Gastrocnemius medialis (tissue), 4 donors: ENCODE data around the gene CELSR1. TPM values are rescaled to one million over a fixed set of nuclear protein-coding genes. Genes with fewer than 3 reads are reported as not detected.

Experiments
- ATAC-seq, 2 donors: fragments of 150-250 bp; one replicate each; pipeline ENCODE4 v1.9.1; 2016
- DNase-seq, 2 donors: peaks; one replicate each; pipeline ENCODE4 v3.0.0-alpha.2; 2019
- H3K27ac ChIP-seq, 4 donors: fragments of 200-600 bp; sonication (generic); 1 replicate in 1 of 4; 2 replicates in 3 of 4; pipeline ENCODE4 v1.5.1; 2016 to 2018; ENCODE audit warnings: mild to moderate bottlenecking in 2 of 4, moderate library complexity in 1 of 4
- H3K27me3 ChIP-seq, 3 donors: fragments of 200-600 bp; sonication (generic) in 2 of 3; 1 replicate in 1 of 3; 2 replicates in 2 of 3; pipeline versions ENCODE4 v1.5.1 to v1.6.0; 2016 to 2019; ENCODE audit warnings: mild to moderate bottlenecking in 1 of 3, moderate library complexity in 1 of 3
- H3K36me3 ChIP-seq, 2 donors: fragments of 200-600 bp; sonication (generic) in 1 of 2; one replicate each; pipeline ENCODE4 v1.5.1; 2017 to 2018
- H3K4me1 ChIP-seq, 2 donors: fragments of 200-600 bp; sonication (generic) in 1 of 2; one replicate each; pipeline ENCODE4 v1.5.1; 2016 to 2017; ENCODE audit warnings: mild to moderate bottlenecking in 2 of 2
- H3K4me3 ChIP-seq, 4 donors: fragments of 200-600 bp; sonication (generic) in 3 of 4; 1 replicate in 1 of 4; 2 replicates in 3 of 4; pipeline ENCODE4 v1.5.1; 2016 to 2019; ENCODE audit warnings: mild to moderate bottlenecking in 2 of 4
- H3K9me3 ChIP-seq, 3 donors: fragments of 200-600 bp; sonication (generic) in 2 of 3; 1 replicate in 1 of 3; 2 replicates in 2 of 3; pipeline ENCODE4 v1.5.1; 2016 to 2019
- POLR2A ChIP-seq, 2 donors: fragments of 450-650 bp; IDR thresholded peaks; one replicate each; pipeline ENCODE4 v1.6.1; 2017; ENCODE audit warnings: antibody characterized with exemption in 2 of 2, mild to moderate bottlenecking in 2 of 2, moderate library complexity in 2 of 2
- in situ Hi-C, 4 donors: fragments of 200-750 bp; cut with MboI; loops; one replicate each; pipeline versions ENCODE4 v1.15.0 to v1.8.0; 2017; ENCODE audit warnings: low sequenced_read_pairs in 4 of 4
- intact Hi-C: fragments of 100-400 bp; cut with DNase I; formaldehyde crosslinking; loops from one replicate; pipeline ENCODE4 v1.15.1; 2023; ENCODE audit warnings: low total_unique reads
- total RNA-seq, 4 donors: library from RNA; depleted of rRNA; stranded (reverse); fragments of >200 nt; gene quantifications; one replicate each; pipeline versions ENCODE4 v1.1.0 to v1.2.3, GENCODE V29; 2016
- TF ChIP-seq, protein P1 (sequence below), 5 experiments: fragments of 450-650 bp in 3 of 5; fragments of 200-600 bp in 2 of 5; sonication (generic) in 2 of 5; IDR thresholded peaks in 4 of 5; conservative IDR thresholded peaks in 1 of 5; 1 replicate in 4 of 5; 2 replicates in 1 of 5; pipeline ENCODE4 v1.5.1; 2016 to 2019; ENCODE audit warnings: antibody characterized with exemption in 5 of 5, mild to moderate bottlenecking in 3 of 5, moderate library complexity in 3 of 5

Gene CELSR1
- total RNA-seq, 4 donors from 2014 or later: 0.10 to 1.5 (median 0.87) TPM

DNA sequence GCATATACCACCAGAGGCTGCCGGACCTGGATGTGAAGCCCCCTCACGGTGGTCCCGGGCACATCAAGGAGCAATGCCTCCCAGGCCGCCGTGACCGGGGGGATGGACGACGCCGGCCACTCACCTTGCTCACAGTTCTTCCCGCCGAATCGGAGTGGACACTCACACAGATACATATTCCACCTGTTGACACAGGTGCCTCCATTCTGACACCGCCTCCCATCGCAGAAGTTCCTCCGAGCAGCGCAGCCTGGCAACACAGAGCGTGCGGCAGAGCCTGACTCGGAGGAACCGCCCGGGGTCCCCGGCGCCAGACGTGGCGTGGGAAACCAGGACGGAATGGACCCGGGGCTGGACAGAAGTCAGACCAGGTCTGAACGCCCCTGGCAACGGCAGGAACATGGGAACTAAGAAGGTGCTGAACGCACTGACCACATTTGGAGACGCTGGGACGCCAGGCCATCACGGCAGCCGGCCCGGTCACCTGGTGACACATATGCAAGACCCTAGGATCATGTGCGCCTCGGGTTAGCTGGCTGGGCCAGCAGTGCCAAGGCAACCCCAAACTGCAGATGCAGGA lies 127.7 kb downstream of the CELSR1 start:
- Histone ChIP-seq H3K36me3 (no peaks in the 10 kb centered on the region), H3K27me3 (peaks cover 0 to 7% (median 3%) of the 10 kb centered on the region in 3 donors), H3K4me1 (no peaks in the 10 kb centered on the region), H3K27ac (no peak overlapping the region), H3K4me3 (no peak overlapping the region), H3K9me3 (no peaks in the 10 kb centered on the region)
- TF ChIP-seq, protein P1, sequence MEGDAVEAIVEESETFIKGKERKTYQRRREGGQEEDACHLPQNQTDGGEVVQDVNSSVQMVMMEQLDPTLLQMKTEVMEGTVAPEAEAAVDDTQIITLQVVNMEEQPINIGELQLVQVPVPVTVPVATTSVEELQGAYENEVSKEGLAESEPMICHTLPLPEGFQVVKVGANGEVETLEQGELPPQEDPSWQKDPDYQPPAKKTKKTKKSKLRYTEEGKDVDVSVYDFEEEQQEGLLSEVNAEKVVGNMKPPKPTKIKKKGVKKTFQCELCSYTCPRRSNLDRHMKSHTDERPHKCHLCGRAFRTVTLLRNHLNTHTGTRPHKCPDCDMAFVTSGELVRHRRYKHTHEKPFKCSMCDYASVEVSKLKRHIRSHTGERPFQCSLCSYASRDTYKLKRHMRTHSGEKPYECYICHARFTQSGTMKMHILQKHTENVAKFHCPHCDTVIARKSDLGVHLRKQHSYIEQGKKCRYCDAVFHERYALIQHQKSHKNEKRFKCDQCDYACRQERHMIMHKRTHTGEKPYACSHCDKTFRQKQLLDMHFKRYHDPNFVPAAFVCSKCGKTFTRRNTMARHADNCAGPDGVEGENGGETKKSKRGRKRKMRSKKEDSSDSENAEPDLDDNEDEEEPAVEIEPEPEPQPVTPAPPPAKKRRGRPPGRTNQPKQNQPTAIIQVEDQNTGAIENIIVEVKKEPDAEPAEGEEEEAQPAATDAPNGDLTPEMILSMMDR (IDR thresholded peaks at IDR 0.05 in 4 of 5, conservative IDR thresholded peaks at IDR 0.05 in 1 of 5): no peak
- TF ChIP-seq POLR2A (IDR thresholded peaks at IDR 0.05): no peak
- ATAC-seq (no peak), DNase-seq (no peak)
- in situ Hi-C loops (no loop called here), intact Hi-C loops (no loop called here)

DNA sequence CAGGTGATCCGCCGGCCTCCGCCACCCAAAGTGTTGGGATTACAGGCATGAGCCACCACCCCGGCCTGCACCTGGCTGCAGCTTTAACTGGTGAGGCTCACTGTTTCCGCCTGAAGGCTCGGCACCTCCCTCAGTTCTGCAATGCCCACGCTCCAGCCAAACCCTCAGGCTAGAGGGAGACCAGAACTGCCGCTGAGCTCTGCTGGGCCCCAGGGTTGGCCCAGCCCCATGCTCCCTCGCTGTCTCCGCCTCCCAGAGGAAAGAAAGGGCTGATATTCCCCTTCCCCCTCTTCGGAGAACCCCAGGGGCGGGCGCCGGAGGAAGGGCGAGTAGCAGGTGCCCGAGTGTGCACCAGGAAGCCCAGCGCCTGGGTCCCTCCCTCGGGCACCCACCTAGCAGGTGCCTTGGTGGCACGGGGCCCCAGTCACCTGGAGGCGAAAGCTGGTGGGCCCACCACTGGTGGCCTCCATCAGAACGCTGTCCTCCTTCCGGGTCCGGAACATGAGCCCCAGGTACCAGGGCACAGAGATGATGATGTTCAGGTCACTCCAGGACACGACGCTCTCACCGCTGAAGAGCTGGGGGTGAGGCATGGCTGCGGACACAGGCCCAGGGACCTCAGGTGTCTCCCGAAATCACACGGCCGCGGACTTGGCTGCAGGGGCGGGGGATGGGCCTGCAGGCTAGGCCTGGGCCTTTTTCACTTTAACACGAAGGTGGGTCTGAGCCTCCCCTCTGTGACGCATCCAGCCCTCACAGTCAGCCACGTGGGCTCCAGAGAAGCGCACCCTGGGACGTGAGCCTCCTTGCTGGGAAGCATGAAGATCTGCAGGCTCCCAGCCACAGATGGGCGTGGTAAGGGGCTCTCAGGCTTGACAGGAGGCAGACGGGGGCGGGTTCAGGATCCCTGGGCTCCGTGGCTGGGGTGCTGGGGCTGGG lies 128.6 kb downstream of the CELSR1 start:
- no peak overlapping the region for H3K27ac ChIP-seq
- ATAC-seq: no peak
- intact Hi-C loops: no loop called here
- TF ChIP-seq POLR2A (IDR thresholded peaks at IDR 0.05): no peak
- TF ChIP-seq, protein P1 (IDR thresholded peaks at IDR 0.05 in 4 of 5, conservative IDR thresholded peaks at IDR 0.05 in 1 of 5): no peak
- no peak overlapping the region for H3K4me3 ChIP-seq
- no peaks in the 10 kb centered on the region for H3K4me1 ChIP-seq
- H3K9me3 ChIP-seq: no peaks in the 10 kb centered on the region
- no peaks in the 10 kb centered on the region for H3K36me3 ChIP-seq
- in situ Hi-C loops: no loop called here
- no peak for DNase-seq
- H3K27me3 ChIP-seq: peaks cover 0 to 5% (median 3%) of the 10 kb centered on the region in 3 donors

DNA sequence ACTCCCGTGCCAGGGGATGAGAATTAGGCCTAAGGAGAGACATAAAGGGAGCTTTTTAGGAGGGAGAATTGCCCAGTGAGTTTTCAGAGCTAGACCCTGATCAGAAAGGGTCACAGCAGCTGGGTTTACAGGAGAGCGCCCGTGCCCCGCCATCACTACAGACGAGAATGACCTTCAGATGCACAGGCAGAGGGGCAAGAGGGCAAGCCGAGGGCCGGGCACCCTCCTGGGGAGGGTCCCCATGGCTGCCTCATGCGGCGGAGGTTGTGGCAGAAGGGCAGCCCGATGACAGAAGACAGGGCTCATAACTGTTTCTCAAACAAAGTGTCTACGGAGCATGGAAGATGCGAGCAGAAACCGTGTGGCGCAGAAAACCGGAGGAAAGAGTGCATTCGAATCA lies 129.7 kb downstream of the CELSR1 start:
- no peaks in the 10 kb centered on the region for H3K27me3 ChIP-seq
- no peak for DNase-seq
- TF ChIP-seq, protein P1 (IDR thresholded peaks at IDR 0.05 in 4 of 5, conservative IDR thresholded peaks at IDR 0.05 in 1 of 5): no peak
- TF ChIP-seq POLR2A (IDR thresholded peaks at IDR 0.05): no peak
- intact Hi-C loops: no loop called here
- no peak for ATAC-seq
- no peaks in the 10 kb centered on the region for H3K4me1 ChIP-seq
- H3K4me3 ChIP-seq: no peak overlapping the region
- no peaks in the 10 kb centered on the region for H3K36me3 ChIP-seq
- no peak overlapping the region for H3K27ac ChIP-seq
- in situ Hi-C loops: no loop called here
- H3K9me3 ChIP-seq: no peaks in the 10 kb centered on the region

DNA sequence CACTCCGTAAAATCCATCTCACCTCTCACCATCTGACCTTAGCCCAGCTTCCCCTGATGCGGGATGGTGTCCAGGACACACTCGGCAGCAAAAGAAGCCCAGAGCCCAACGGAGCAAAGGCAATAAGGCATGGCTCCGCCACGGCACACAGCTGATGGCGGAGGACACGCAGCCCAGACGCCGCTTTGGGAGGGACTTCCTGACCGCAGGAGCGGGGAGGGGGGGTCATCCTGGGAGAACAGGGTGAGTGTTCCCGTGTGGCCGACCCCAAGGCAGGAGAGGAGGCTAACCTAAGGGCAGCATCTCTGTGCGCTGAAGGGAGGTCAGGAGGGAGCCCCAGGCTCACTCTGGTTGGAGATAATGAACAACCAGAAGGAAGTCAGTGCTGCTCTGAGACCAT lies 130.6 kb downstream of the CELSR1 start:
- Histone ChIP-seq H3K4me3 (no peak overlapping the region), H3K27me3 (no peaks in the 10 kb centered on the region), H3K4me1 (no peaks in the 10 kb centered on the region), H3K9me3 (no peaks in the 10 kb centered on the region), H3K27ac (no peak overlapping the region), H3K36me3 (no peaks in the 10 kb centered on the region)
- in situ Hi-C loops: no loop called here
- DNase-seq (no peak), ATAC-seq (no peak)
- intact Hi-C loops: no loop called here
- no peak for TF ChIP-seq POLR2A (IDR thresholded peaks at IDR 0.05)
- TF ChIP-seq, protein P1 (IDR thresholded peaks at IDR 0.05 in 4 of 5, conservative IDR thresholded peaks at IDR 0.05 in 1 of 5): no peak
